Measurements from ENCODE around the gene PCDHB5. TPM values are rescaled to one million over a fixed set of nuclear protein-coding genes. Genes with fewer than 3 reads are reported as not detected.
A peak's percentile ranks its signal among the peaks of the same experiment; 100 is the strongest.

The PCDHB5 gene
- 0.07 to 0.10 TPM (median 0.09 TPM) in 3 replicates for polyA plus RNA-seq
- not detected for polyA plus RNA-seq (2011; ENCODE audit: low read depth)
- 0.02 and 0.03 TPM in 2 replicates for polyA plus RNA-seq (2011; cell fraction: cytosol; rRNA removed)
- polyA plus RNA-seq (2011; cell fraction: nucleus; rRNA removed): 0.24 and 0.27 TPM in 2 replicates
- polyA plus RNA-seq (2012; ENCODE audit: low replicate concordance): 0.03 and 0.10 TPM in 2 replicates
- polyA minus RNA-seq: 0.16 TPM in 1 of 3 replicates, not detected in the others
- not detected for polyA minus RNA-seq (2011; cell fraction: cytosol; rRNA and poly(A)+ RNA removed)
- polyA minus RNA-seq (2011; cell fraction: nucleus; rRNA and poly(A)+ RNA removed): 0.21 and 0.54 TPM in 2 replicates

DNA sequence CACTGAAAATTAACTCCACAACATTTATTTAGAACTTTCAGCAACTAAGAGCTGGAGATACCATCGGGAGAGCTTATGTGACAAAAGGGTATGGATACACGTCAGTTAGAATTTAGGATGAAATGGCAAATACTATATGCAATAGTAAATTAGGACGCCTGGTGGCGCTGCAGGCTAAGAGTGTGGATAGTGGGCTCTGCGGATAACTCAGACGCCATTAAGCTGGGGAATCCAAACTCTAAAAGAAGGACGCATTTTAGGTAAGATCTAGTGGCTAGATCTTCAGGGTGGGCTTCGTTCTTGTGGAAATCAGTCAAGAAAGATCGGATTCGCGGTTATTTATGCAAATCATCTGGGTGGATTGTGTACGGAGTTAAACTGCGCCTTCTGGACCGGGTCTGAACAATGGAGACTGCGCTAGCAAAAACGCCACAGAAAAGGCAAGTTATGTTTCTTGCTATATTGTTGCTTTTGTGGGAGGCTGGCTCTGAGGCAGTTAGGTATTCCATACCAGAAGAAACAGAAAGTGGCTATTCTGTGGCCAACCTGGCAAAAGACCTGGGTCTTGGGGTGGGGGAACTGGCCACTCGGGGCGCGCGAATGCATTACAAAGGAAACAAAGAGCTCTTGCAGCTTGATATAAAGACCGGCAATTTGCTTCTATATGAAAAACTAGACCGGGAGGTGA lies at the start of gene PCDHB5:
PCDHB5 (plus strand) TSS at position 177 of the 688 bp plus-strand sequence; CDS start at position 406, 229 bp downstream.
- dilution Hi-C loops (cut with MboI; ENCODE audit: extremely low pct_ligation_motif_present, low sequenced_read_pairs): no loop called here
- Histone ChIP-seq H3K4me2 (ENCODE audit: control insufficient read depth, extremely low read depth, insufficient read depth, low read depth, low read length) (no peak within 1 kb of the TSS), H3K9me1 (ENCODE audit: control insufficient read depth, extremely low read depth, insufficient read depth, low read length) (no peaks in the 10 kb centered on the region), H3K4me3 (ENCODE audit: control insufficient read depth in 2 of 3, extremely low read depth in 1 of 3, insufficient read depth in 2 of 3, low read depth in 1 of 3, low read length in 3 of 3) (peak within 1 kb of the TSS in 1 of 3 experiments; percentile 18), H3K4me1 (ENCODE audit: control insufficient read depth, extremely low read depth, insufficient read depth, low read length) (no peaks in the 10 kb centered on the region), H3K79me2 (ENCODE audit: control insufficient read depth, insufficient read depth, low read length) (no peaks in the 10 kb centered on the region), H3K9ac (ENCODE audit: control insufficient read depth, extremely low read depth, insufficient read depth, low read length) (no peak within 1 kb of the TSS), H3K27ac (ENCODE audit: control insufficient read depth, insufficient read depth, low read length) (no peak within 1 kb of the TSS), H3K27me3 (ENCODE audit: control insufficient read depth, extremely low read depth, insufficient read depth, low read length) (no peaks in the 10 kb centered on the region), H2AFZ (ENCODE audit: control insufficient read depth, low read length) (no peak within 1 kb of the TSS), H3K9me3 (ENCODE audit: control insufficient read depth, low read depth, low read length) (no peaks in the 10 kb centered on the region), H4K20me1 (ENCODE audit: control insufficient read depth, extremely low read depth, insufficient read depth, low read length) (no peaks in the 10 kb centered on the region), H3K36me3 (ENCODE audit: control insufficient read depth in 2 of 2, extremely low read depth in 1 of 2, insufficient read depth in 2 of 2, low read length in 2 of 2) (no peaks in the 10 kb centered on the region)
- DNase-seq (ENCODE audit: low read depth, low spot score) (no peak), FAIRE-seq (no peak)
- TF ChIP-seq, protein P1, sequence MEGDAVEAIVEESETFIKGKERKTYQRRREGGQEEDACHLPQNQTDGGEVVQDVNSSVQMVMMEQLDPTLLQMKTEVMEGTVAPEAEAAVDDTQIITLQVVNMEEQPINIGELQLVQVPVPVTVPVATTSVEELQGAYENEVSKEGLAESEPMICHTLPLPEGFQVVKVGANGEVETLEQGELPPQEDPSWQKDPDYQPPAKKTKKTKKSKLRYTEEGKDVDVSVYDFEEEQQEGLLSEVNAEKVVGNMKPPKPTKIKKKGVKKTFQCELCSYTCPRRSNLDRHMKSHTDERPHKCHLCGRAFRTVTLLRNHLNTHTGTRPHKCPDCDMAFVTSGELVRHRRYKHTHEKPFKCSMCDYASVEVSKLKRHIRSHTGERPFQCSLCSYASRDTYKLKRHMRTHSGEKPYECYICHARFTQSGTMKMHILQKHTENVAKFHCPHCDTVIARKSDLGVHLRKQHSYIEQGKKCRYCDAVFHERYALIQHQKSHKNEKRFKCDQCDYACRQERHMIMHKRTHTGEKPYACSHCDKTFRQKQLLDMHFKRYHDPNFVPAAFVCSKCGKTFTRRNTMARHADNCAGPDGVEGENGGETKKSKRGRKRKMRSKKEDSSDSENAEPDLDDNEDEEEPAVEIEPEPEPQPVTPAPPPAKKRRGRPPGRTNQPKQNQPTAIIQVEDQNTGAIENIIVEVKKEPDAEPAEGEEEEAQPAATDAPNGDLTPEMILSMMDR (optimal IDR thresholded peaks at IDR 0.05 in 1 of 3, IDR thresholded peaks at IDR 0.05 in 1 of 3, conservative IDR thresholded peaks at IDR 0.05 in 1 of 3; ENCODE audit: extremely low read depth in 1 of 3, insufficient read depth in 2 of 3, low read length in 3 of 3): peak in 1 of 3 experiments; percentile 20
- TF ChIP-seq EZH2 (IDR thresholded peaks at IDR 0.05; ENCODE audit: low read length): no peak

DNA sequence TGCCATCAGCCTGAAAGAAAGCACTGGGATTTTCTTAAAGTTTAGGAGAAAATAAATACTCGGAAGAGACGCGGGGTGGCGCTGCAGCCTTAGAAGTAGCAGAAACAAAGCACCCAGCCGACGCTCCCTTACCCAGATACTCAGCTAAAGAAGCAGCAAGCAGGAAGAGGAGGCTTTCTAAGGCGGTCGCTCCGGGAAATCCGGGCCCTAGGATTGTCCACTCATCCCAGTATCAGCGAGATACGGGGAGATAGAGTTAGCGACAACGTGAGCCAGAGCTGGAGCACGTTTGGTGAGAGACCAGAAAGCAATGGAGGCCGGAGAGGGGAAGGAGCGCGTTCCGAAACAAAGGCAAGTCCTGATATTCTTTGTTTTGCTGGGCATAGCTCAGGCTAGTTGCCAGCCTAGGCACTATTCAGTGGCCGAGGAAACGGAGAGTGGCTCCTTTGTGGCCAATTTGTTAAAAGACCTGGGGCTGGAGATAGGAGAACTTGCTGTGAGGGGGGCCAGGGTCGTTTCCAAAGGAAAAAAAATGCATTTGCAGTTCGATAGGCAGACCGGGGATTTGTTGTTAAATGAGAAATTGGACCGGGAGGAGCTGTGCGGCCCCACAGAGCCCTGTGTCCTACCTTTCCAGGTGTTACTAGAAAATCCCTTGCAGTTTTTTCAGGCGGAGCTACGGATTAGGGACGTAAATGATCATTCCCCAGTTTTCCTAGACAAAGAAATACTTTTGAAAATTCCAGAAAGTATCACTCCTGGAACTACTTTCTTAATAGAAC lies 40.3 kb upstream of the PCDHB5 start, which contains the start of gene PCDHB2:
PCDHB2 (plus strand) TSS at position 135 of the 782 bp plus-strand sequence; CDS start at position 311, 176 bp downstream.
- no peak for TF ChIP-seq EZH2 (IDR thresholded peaks at IDR 0.05; ENCODE audit: low read length)
- TF ChIP-seq, protein P1 (optimal IDR thresholded peaks at IDR 0.05 in 1 of 3, IDR thresholded peaks at IDR 0.05 in 1 of 3, conservative IDR thresholded peaks at IDR 0.05 in 1 of 3; ENCODE audit: extremely low read depth in 1 of 3, insufficient read depth in 2 of 3, low read length in 3 of 3): peak in 1 of 3 experiments; percentile 16
- Histone ChIP-seq H3K9ac (ENCODE audit: control insufficient read depth, extremely low read depth, insufficient read depth, low read length) (no peak within 1 kb of the TSS), H3K27me3 (ENCODE audit: control insufficient read depth, extremely low read depth, insufficient read depth, low read length) (no peaks in the 10 kb centered on the region), H3K27ac (ENCODE audit: control insufficient read depth, insufficient read depth, low read length) (no peak within 1 kb of the TSS), H2AFZ (ENCODE audit: control insufficient read depth, low read length) (peak within 1 kb of the TSS; percentile 37), H3K4me3 (ENCODE audit: control insufficient read depth in 2 of 3, extremely low read depth in 1 of 3, insufficient read depth in 2 of 3, low read depth in 1 of 3, low read length in 3 of 3) (peak within 1 kb of the TSS in 1 of 3 experiments; percentile 23), H4K20me1 (ENCODE audit: control insufficient read depth, extremely low read depth, insufficient read depth, low read length) (no peaks in the 10 kb centered on the region), H3K4me1 (ENCODE audit: control insufficient read depth, extremely low read depth, insufficient read depth, low read length) (no peaks in the 10 kb centered on the region), H3K79me2 (ENCODE audit: control insufficient read depth, insufficient read depth, low read length) (no peaks in the 10 kb centered on the region), H3K4me2 (ENCODE audit: control insufficient read depth, extremely low read depth, insufficient read depth, low read depth, low read length) (no peak within 1 kb of the TSS), H3K36me3 (ENCODE audit: control insufficient read depth in 2 of 2, extremely low read depth in 1 of 2, insufficient read depth in 2 of 2, low read length in 2 of 2) (no peaks in the 10 kb centered on the region), H3K9me1 (ENCODE audit: control insufficient read depth, extremely low read depth, insufficient read depth, low read length) (no peaks in the 10 kb centered on the region), H3K9me3 (ENCODE audit: control insufficient read depth, low read depth, low read length) (peaks cover 2% of the 10 kb centered on the region)
- no peak for FAIRE-seq
- dilution Hi-C loops (cut with MboI; ENCODE audit: extremely low pct_ligation_motif_present, low sequenced_read_pairs): no loop called here
- no peak for DNase-seq (ENCODE audit: low read depth, low spot score)
